Keratinocyte (primary cell): Measurements from ENCODE around the gene ABCG4. TPM values are rescaled to one million over a fixed set of nuclear protein-coding genes. Genes with fewer than 3 reads are reported as not detected.

ENCODE experiments used
- DNase-seq: peaks from one replicate; pipeline ENCODE4 v3.0.0-alpha.2; 2011; ENCODE audit warnings: low read depth, missing footprints, low spot score
- FAIRE-seq: peaks from 2 replicates; lab custom pipeline; 2011; peaks lifted over from hg19 to GRCh38; lab: Jason Lieb, UNC
- H2AFZ ChIP-seq: 2 replicates; pipeline ENCODE4 v1.6.0; 2012; ENCODE audit warnings: low read length, control low read depth, inconsistent platforms; ENCODE audit not compliant: control insufficient read depth
- H3K27ac ChIP-seq: 2 replicates; pipeline ENCODE4 v1.5.1; 2011; ENCODE audit warnings: low read length; ENCODE audit not compliant: control insufficient read depth, insufficient read depth
- H3K27me3 ChIP-seq: 3 replicates; pipeline ENCODE4 v1.6.0; 2011; ENCODE audit warnings: low read length; ENCODE audit not compliant: control insufficient read depth, insufficient read depth; ENCODE audit errors: extremely low read depth
- H3K36me3 ChIP-seq, 2 experiments: 2 replicates in 1 of 2; 3 replicates in 1 of 2; pipeline ENCODE4 v1.5.1; 2011; ENCODE audit warnings: low read length in 2 of 2, mild to moderate bottlenecking in 1 of 2; ENCODE audit not compliant: control insufficient read depth in 2 of 2, insufficient read depth in 2 of 2; ENCODE audit errors: extremely low read depth in 1 of 2
- H3K4me1 ChIP-seq: 3 replicates; pipeline ENCODE4 v1.5.1; 2011; ENCODE audit warnings: low read length; ENCODE audit not compliant: control insufficient read depth, insufficient read depth; ENCODE audit errors: extremely low read depth
- H3K4me2 ChIP-seq: 3 replicates; pipeline ENCODE4 v1.6.0; 2011; ENCODE audit warnings: low read depth, low read length; ENCODE audit not compliant: control insufficient read depth, insufficient read depth; ENCODE audit errors: extremely low read depth
- H3K4me3 ChIP-seq, 3 experiments: fragments of 200-600 bp in 1 of 3; sonication (generic) in 1 of 3; 2 replicates in 2 of 3; 3 replicates in 1 of 3; pipeline ENCODE4 v1.5.1; 2011 to 2016; ENCODE audit warnings: low read length in 3 of 3, mild to moderate bottlenecking in 3 of 3, control low read depth in 2 of 3, inconsistent platforms in 1 of 3, low read depth in 1 of 3, mixed read lengths in 1 of 3, mixed run types in 1 of 3, moderate library complexity in 1 of 3; ENCODE audit not compliant: control insufficient read depth in 2 of 3, insufficient read depth in 2 of 3; ENCODE audit errors: extremely low read depth in 1 of 3
- H3K79me2 ChIP-seq: 2 replicates; pipeline ENCODE4 v1.6.0; 2012; ENCODE audit warnings: low read length; ENCODE audit not compliant: control insufficient read depth, insufficient read depth
- H3K9ac ChIP-seq: 3 replicates; pipeline ENCODE4 v1.6.0; 2011; ENCODE audit warnings: low read length; ENCODE audit not compliant: control insufficient read depth, insufficient read depth; ENCODE audit errors: extremely low read depth
- H3K9me1 ChIP-seq: 3 replicates; pipeline ENCODE4 v1.6.0; 2011; ENCODE audit warnings: low read length; ENCODE audit not compliant: control insufficient read depth, insufficient read depth; ENCODE audit errors: extremely low read depth
- H3K9me3 ChIP-seq: 2 replicates; pipeline ENCODE4 v1.5.1; 2012; ENCODE audit warnings: low read depth, low read length; ENCODE audit not compliant: control insufficient read depth
- H4K20me1 ChIP-seq: 3 replicates; pipeline ENCODE4 v1.6.0; 2011; ENCODE audit warnings: low read length; ENCODE audit not compliant: control insufficient read depth, insufficient read depth; ENCODE audit errors: extremely low read depth
- CTCF ChIP-seq, 3 experiments: IDR thresholded peaks in 1 of 3; conservative IDR thresholded peaks in 1 of 3; optimal IDR thresholded peaks in 1 of 3; 2 replicates in 2 of 3; 3 replicates in 1 of 3; pipeline versions ENCODE3 to v1.5.1; 2011; ENCODE audit warnings: low read length in 3 of 3, mild to moderate bottlenecking in 3 of 3, moderate library complexity in 2 of 3, control low read depth in 1 of 3, inconsistent platforms in 1 of 3; ENCODE audit not compliant: insufficient read depth in 2 of 3; ENCODE audit errors: extremely low read depth in 1 of 3
- EZH2 ChIP-seq: IDR thresholded peaks from one replicate; pipeline ENCODE4 v1.6.1; 2012; ENCODE audit warnings: inconsistent platforms, mild to moderate bottlenecking, low read length, moderate library complexity
- dilution Hi-C: fragments of 300-500 bp; cut with MboI; formaldehyde crosslinking; loops from one replicate; pipeline ENCODE4 v1.7.0; 2020; ENCODE audit warnings: low sequenced_read_pairs; ENCODE audit not compliant: extremely low pct_ligation_motif_present
- polyA plus RNA-seq, 5 experiments: library from polyadenylated mRNA; depleted of rRNA in 3 of 5; stranded (reverse) in 3 of 5; stranded (forward) in 1 of 5; unstranded in 1 of 5; fragments of >200 nt; gene quantifications; 1 replicate in 1 of 5; 2 replicates in 3 of 5; 3 replicates in 1 of 5; pipeline versions ENCODE4 v1.2.1 to v1.2.3, GENCODE V29; 2011 to 2012; ENCODE audit warnings: missing spikeins in 2 of 5, low read depth in 1 of 5, low replicate concordance in 1 of 5

Gene ABCG4
- polyA plus RNA-seq, 1 donor (not counting 4 experiments of a cell fraction or from before 2014, with no cell fraction given): 0.14 TPM

- Histone ChIP-seq H2AFZ (peak overlapping the region; percentile 80), H3K36me3 (no peaks in the 10 kb centered on the region), H3K79me2 (no peaks in the 10 kb centered on the region), H3K4me3 (peak overlapping the region in 2 of 3 experiments; percentile 59 to 88), H4K20me1 (no peaks in the 10 kb centered on the region), H3K27ac (peak overlapping the region; percentile 85), H3K9ac (peak overlapping the region; percentile 91), H3K4me2 (peak overlapping the region; percentile 94), H3K27me3 (no peaks in the 10 kb centered on the region), H3K9me3 (no peaks in the 10 kb centered on the region), H3K4me1 (peaks cover 36% of the 10 kb centered on the region), H3K9me1 (no peaks in the 10 kb centered on the region)
- TF ChIP-seq EZH2 (no peak), CTCF (optimal IDR thresholded peaks at IDR 0.05 in 1 of 3, IDR thresholded peaks at IDR 0.05 in 1 of 3, conservative IDR thresholded peaks at IDR 0.05 in 1 of 3; ENCODE audit: extremely low read depth in 1 of 3, insufficient read depth in 2 of 3, low read length in 3 of 3) (peak in 1 of 3 experiments; percentile 31)
- DNase-seq (peak; percentile 86), FAIRE-seq (peak; percentile 69)
- dilution Hi-C loops: no loop called here
Measured at GRCh38 chr11:119167933-119168332, 19.1 kb downstream of the ABCG4 start.

- no peaks in the 10 kb centered on the region for H3K27me3 ChIP-seq
- TF ChIP-seq CTCF (optimal IDR thresholded peaks at IDR 0.05 in 1 of 3, IDR thresholded peaks at IDR 0.05 in 1 of 3, conservative IDR thresholded peaks at IDR 0.05 in 1 of 3; ENCODE audit: extremely low read depth in 1 of 3, insufficient read depth in 2 of 3, low read length in 3 of 3) (peak; percentile 82 to 93 (median 90)), EZH2 (no peak)
- H3K4me3 ChIP-seq: peak within 1 kb of the TSS; percentile 59 to 88 (median 81)
Measured at GRCh38 chr11:119168471-119169281, 19.8 kb downstream of the ABCG4 start, which contains the start of gene NLRX1. NLRX1 (plus strand) TSS chr11:119168725; CDS start chr11:119171404, 2,679 bp downstream.

More at GRCh38 chr11:119168471-119169281, 19.8 kb downstream of the ABCG4 start, which contains the start of gene NLRX1:
- Histone ChIP-seq H3K9ac (peak within 1 kb of the TSS; percentile 91), H3K9me1 (no peaks in the 10 kb centered on the region), H3K9me3 (no peaks in the 10 kb centered on the region), H4K20me1 (no peaks in the 10 kb centered on the region), H3K79me2 (no peaks in the 10 kb centered on the region), H3K4me2 (peak within 1 kb of the TSS; percentile 94), H3K4me1 (peaks cover 36% of the 10 kb centered on the region), H2AFZ (peak within 1 kb of the TSS; percentile 93), H3K36me3 (no peaks in the 10 kb centered on the region), H3K27ac (peak within 1 kb of the TSS; percentile 85)
- DNase-seq (no peak), FAIRE-seq (peak; percentile 55)
- dilution Hi-C loops: no loop called here
